Peyer's patch (tissue), 4 donors: ENCODE measurements around the gene GIMAP2. TPM values are rescaled to one million over a fixed set of nuclear protein-coding genes. Genes with fewer than 3 reads are reported as not detected.
A peak's percentile ranks its signal among the peaks of the same experiment; 100 is the strongest.

Experiments
- DNase-seq, 3 donors: peaks; one replicate each; pipeline ENCODE4 v3.0.0-alpha.2; 2017 to 2019
- H3K27ac ChIP-seq, 4 donors: fragments of 200-600 bp; sonication (generic); one replicate each; pipeline ENCODE4 v1.5.1; 2016 to 2019
- H3K27me3 ChIP-seq, 2 donors: fragments of 200-600 bp; sonication (generic); one replicate each; pipeline ENCODE4 v1.5.1; 2019
- H3K36me3 ChIP-seq, 3 donors: fragments of 200-600 bp; sonication (generic); one replicate each; pipeline ENCODE4 v1.5.1; 2016 to 2019
- H3K4me1 ChIP-seq, 4 donors: fragments of 200-600 bp; sonication (generic); one replicate each; pipeline ENCODE4 v1.5.1; 2016 to 2019
- H3K4me3 ChIP-seq, 4 donors: fragments of 200-600 bp; sonication (generic); 1 replicate in 3 of 4; 2 replicates in 1 of 4; pipeline ENCODE4 v1.5.1; 2016 to 2019; ENCODE audit warnings: mild to moderate bottlenecking in 1 of 4
- H3K9me3 ChIP-seq, 4 donors: fragments of 200-600 bp; sonication (generic); one replicate each; pipeline ENCODE4 v1.5.1; 2016 to 2019; ENCODE audit warnings: mild to moderate bottlenecking in 1 of 4
- POLR2A ChIP-seq, 2 donors: fragments of 450-650 bp; IDR thresholded peaks; one replicate each; pipeline ENCODE4 v1.5.1; 2017; ENCODE audit warnings: antibody characterized with exemption in 2 of 2, mild to moderate bottlenecking in 2 of 2, moderate library complexity in 2 of 2
- total RNA-seq, 4 donors: library from RNA; depleted of rRNA; stranded (reverse); fragments of >200 nt; gene quantifications; one replicate each; pipeline ENCODE4 v1.1.0, GENCODE V29; 2016
- TF ChIP-seq, protein P1 (sequence below), 6 experiments: fragments of 450-650 bp in 4 of 6; fragments of 200-600 bp in 2 of 6; sonication (generic) in 1 of 6; IDR thresholded peaks; one replicate each; pipeline ENCODE4 v1.5.1; 2017 to 2019; ENCODE audit warnings: antibody characterized with exemption in 6 of 6, mild to moderate bottlenecking in 3 of 6, moderate library complexity in 1 of 6

The GIMAP2 gene
- total RNA-seq, 4 donors from 2014 or later: 4.8 to 17.3 (median 9.1) TPM

DNA sequence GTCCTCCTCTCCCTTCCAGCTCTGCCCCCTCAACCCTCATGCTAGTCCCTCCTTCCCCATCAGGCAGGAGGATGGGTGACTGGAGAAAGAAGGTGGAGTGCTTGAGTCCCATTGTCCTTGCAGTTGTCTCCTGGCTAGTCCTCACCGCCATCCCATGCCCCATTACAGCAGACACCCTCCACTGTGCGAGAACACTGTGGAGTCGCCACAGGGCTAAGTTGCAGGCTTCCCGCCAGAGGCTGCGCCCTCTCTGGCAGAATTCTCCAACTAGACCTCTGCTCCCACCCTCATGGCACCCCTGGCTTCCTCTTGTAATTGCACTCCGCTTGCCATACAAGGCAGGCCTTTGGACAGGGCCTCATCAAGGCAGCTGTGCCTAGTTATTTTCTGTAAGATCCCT, 3.1 kb downstream of the GIMAP2 start:
- Histone ChIP-seq H3K4me1 (peaks cover 0 to 6% (median 3%) of the 10 kb centered on the region in 4 donors), H3K4me3 (no peak overlapping the region), H3K9me3 (no peaks in the 10 kb centered on the region), H3K27me3 (no peaks in the 10 kb centered on the region), H3K36me3 (peaks cover 0 to 25% (median 0%) of the 10 kb centered on the region in 3 donors), H3K27ac (peak overlapping the region in 1 of 4 donors; percentile 4)
- TF ChIP-seq, protein P1, sequence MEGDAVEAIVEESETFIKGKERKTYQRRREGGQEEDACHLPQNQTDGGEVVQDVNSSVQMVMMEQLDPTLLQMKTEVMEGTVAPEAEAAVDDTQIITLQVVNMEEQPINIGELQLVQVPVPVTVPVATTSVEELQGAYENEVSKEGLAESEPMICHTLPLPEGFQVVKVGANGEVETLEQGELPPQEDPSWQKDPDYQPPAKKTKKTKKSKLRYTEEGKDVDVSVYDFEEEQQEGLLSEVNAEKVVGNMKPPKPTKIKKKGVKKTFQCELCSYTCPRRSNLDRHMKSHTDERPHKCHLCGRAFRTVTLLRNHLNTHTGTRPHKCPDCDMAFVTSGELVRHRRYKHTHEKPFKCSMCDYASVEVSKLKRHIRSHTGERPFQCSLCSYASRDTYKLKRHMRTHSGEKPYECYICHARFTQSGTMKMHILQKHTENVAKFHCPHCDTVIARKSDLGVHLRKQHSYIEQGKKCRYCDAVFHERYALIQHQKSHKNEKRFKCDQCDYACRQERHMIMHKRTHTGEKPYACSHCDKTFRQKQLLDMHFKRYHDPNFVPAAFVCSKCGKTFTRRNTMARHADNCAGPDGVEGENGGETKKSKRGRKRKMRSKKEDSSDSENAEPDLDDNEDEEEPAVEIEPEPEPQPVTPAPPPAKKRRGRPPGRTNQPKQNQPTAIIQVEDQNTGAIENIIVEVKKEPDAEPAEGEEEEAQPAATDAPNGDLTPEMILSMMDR (IDR thresholded peaks at IDR 0.05): no peak
- TF ChIP-seq POLR2A (IDR thresholded peaks at IDR 0.05): no peak
- DNase-seq: no peak

DNA sequence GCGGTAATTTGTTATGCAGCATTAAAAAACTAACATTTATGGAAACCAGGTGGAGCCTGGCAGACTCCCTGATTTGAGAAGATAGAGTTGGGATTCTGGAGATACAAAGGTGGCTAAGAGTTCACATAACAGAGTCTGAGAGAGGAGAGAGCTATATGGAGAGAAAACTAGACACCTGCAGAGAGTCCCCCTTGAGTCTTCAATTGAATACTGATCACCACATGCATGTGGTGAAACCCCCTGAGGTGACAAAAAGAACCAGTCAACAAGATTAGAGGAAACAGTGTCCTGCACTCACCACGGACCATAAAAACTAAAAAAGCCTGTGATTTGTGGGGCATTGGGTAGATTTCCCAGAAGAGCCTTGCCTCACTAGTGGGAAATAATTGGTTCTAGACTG, 10.1 kb downstream of the GIMAP2 start:
- H3K27me3 ChIP-seq: no peaks in the 10 kb centered on the region
- no peak for TF ChIP-seq POLR2A (IDR thresholded peaks at IDR 0.05)
- TF ChIP-seq, protein P1 (IDR thresholded peaks at IDR 0.05): no peak
- H3K36me3 ChIP-seq: peaks cover 0 to 6% (median 0%) of the 10 kb centered on the region in 3 donors
- no peaks in the 10 kb centered on the region for H3K4me1 ChIP-seq
- no peak overlapping the region for H3K4me3 ChIP-seq
- H3K9me3 ChIP-seq: peaks cover 0 to 4% (median under 1%) of the 10 kb centered on the region in 4 donors
- H3K27ac ChIP-seq: no peak overlapping the region
- DNase-seq: no peak

DNA sequence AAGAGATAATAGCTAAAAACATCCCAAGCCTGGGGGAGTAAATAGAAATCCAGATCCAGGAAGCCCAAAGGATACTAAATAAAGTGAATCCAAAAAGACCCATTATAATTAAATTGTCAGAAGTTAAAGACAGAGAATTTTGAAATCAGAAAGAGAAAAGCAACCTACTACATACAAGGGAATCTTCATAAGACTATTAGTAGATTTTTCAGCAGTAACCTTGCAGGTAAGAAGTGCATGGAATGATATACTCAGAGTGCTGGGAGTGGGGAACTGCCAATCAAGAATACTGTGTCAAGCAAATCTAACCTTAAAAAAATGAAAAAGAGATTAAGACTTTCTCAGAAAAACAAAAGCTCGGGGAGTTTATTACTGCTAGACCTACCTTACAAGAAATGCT, 17.7 kb downstream of the GIMAP2 start:
- Histone ChIP-seq H3K27ac (no peak overlapping the region), H3K9me3 (peaks cover 0 to 21% (median 4%) of the 10 kb centered on the region in 4 donors), H3K36me3 (no peaks in the 10 kb centered on the region), H3K4me1 (no peaks in the 10 kb centered on the region), H3K4me3 (no peak overlapping the region), H3K27me3 (no peaks in the 10 kb centered on the region)
- TF ChIP-seq, protein P1 (IDR thresholded peaks at IDR 0.05): no peak
- DNase-seq: no peak

DNA sequence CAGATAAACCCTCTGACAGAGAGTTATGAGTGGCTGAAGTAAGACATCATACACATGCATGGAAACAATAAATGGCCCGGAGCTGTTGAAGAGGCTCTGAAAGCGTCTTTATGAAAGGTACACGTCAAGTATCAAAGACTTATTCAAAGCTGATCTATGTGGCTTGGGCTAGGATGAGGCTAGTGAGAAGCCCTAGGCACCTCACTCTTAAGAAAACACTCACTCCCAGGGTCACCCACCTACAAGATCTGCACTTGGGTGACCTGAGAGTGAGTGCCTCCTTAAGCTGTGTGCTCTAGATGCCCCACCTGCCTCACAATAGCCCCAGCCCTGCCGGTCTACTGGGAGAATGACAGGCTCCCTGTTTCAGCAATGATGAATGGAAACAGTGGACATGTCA, 29.8 kb downstream of the GIMAP2 start:
- TF ChIP-seq, protein P1 (IDR thresholded peaks at IDR 0.05): no peak
- TF ChIP-seq POLR2A (IDR thresholded peaks at IDR 0.05): no peak
- DNase-seq: no peak
- no peak overlapping the region for H3K4me3 ChIP-seq
- no peaks in the 10 kb centered on the region for H3K4me1 ChIP-seq
- H3K27ac ChIP-seq: peak overlapping the region; percentile 46 to 80 (median 72)
- H3K27me3 ChIP-seq: no peaks in the 10 kb centered on the region
- no peaks in the 10 kb centered on the region for H3K9me3 ChIP-seq
- peaks cover 0 to 9% (median 0%) of the 10 kb centered on the region in 3 donors for H3K36me3 ChIP-seq

DNA sequence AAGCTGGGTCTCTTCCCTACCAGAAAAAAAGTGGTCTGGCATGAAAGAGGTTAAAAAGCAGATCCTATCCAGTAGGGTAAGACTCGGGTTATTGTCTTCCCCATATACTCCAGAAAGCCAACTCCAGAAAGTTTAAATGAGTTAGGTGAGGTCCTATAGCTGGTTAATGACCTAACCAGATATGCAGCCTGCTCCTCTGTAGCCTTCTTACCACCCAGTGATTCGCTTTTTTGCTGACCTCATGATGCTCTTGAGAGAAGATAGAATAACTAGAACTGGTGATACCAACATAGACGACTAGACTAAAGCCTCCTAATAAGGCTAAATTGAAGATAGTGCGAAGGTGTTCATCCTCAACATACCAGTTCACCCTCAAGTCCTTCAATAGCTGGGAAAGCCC, 30.2 kb downstream of the GIMAP2 start:
- H3K27ac ChIP-seq: peak overlapping the region; percentile 46 to 80 (median 72)
- H3K4me3 ChIP-seq: peak overlapping the region in 3 of 4 donors; percentile 41 to 51 (median 50)
- no peak for DNase-seq
- H3K9me3 ChIP-seq: no peaks in the 10 kb centered on the region
- H3K36me3 ChIP-seq: peaks cover 0 to 13% (median 0%) of the 10 kb centered on the region in 3 donors
- TF ChIP-seq, protein P1 (IDR thresholded peaks at IDR 0.05): no peak
- TF ChIP-seq POLR2A (IDR thresholded peaks at IDR 0.05): no peak
- H3K27me3 ChIP-seq: no peaks in the 10 kb centered on the region
- no peaks in the 10 kb centered on the region for H3K4me1 ChIP-seq

DNA sequence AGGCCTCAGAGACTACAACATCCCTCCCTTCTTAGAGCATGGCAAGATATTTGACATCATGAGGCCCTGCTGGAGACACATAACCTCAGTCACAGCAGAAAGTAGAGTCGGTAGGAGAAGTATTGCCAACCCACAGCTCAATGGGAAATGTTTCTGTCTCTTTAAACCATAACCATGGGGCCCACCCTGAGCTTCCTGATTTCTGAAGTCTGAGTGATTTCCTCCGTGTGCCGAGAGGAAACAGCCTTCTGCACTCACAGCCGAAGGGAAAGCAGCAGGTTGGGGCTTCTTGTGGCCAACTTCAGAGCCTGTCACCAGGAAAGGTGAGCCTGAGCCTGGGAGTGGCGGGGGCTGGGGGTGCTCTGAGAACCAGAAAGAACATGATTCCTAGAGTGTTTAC, 30.9 kb downstream of the GIMAP2 start, which contains the start of gene GIMAP1:
Gene GIMAP1 (plus strand): TSS at position 246 of the 400 bp plus-strand sequence. CDS start 2,435 bp downstream, outside the sequence.
- Histone ChIP-seq H3K27ac (peak within 1 kb of the TSS; percentile 52 to 80 (median 72)), H3K27me3 (no peaks in the 10 kb centered on the region), H3K4me1 (no peaks in the 10 kb centered on the region), H3K36me3 (peaks cover 0 to 14% (median 0%) of the 10 kb centered on the region in 3 donors), H3K9me3 (no peaks in the 10 kb centered on the region), H3K4me3 (peak within 1 kb of the TSS; percentile 37 to 51 (median 46))
- peak in 1 of 2 donors; percentile 40 for TF ChIP-seq POLR2A (IDR thresholded peaks at IDR 0.05)
- TF ChIP-seq, protein P1 (IDR thresholded peaks at IDR 0.05): no peak
- peak in 2 of 3 donors; percentile 63 to 81 for DNase-seq
